LNCAP (cell line): ENCODE results near the gene TRMT61B.

Experiments
- TF ChIP-seq, protein P1 (sequence below): fragments of 450-650 bp; IDR thresholded peaks from 2 replicates; pipeline ENCODE4 v1.5.1; 2017; ENCODE audit warnings: mild to moderate bottlenecking

TRMT61B gene

DNA sequence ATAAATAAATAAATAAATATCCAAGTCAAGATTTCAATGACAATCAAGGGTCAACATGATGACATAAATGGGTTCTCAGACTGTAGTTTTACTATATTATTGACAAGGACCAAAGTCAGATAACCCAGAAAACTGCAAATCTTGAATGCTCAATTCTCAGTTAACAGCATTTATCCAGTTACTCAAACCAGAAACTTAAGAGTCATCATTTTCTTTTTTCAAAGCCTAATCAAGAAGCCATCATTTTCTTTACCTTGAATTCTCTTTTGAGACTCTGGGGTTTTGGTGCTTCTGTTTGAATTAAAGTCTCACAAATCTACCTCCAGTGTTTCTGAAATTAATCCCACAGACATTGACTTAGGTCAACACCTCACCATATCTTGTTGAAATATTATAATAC is 14.1 kb downstream of the TRMT61B start:
- TF ChIP-seq, protein P1, sequence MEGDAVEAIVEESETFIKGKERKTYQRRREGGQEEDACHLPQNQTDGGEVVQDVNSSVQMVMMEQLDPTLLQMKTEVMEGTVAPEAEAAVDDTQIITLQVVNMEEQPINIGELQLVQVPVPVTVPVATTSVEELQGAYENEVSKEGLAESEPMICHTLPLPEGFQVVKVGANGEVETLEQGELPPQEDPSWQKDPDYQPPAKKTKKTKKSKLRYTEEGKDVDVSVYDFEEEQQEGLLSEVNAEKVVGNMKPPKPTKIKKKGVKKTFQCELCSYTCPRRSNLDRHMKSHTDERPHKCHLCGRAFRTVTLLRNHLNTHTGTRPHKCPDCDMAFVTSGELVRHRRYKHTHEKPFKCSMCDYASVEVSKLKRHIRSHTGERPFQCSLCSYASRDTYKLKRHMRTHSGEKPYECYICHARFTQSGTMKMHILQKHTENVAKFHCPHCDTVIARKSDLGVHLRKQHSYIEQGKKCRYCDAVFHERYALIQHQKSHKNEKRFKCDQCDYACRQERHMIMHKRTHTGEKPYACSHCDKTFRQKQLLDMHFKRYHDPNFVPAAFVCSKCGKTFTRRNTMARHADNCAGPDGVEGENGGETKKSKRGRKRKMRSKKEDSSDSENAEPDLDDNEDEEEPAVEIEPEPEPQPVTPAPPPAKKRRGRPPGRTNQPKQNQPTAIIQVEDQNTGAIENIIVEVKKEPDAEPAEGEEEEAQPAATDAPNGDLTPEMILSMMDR, result no peak

DNA sequence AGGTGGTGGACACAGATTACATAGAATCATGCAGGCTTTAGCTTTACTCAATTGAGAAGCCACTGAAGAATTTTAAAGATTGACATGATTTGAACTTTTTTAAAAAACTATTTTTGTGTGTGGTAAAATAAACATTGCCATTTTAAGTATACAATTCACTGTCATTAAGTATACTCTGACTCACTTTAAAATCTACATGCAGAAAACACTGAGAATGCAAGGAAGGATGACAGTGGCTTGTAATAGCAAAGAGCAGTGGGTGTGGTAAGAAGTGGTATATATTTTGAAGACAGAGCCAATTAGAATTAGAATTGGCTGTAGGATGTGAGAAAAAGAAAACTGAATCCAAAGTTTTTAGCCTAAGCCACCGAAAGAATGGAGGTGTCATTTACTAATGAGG is 14.9 kb downstream of the TRMT61B start:
- TF ChIP-seq, protein P1, result no peak

DNA sequence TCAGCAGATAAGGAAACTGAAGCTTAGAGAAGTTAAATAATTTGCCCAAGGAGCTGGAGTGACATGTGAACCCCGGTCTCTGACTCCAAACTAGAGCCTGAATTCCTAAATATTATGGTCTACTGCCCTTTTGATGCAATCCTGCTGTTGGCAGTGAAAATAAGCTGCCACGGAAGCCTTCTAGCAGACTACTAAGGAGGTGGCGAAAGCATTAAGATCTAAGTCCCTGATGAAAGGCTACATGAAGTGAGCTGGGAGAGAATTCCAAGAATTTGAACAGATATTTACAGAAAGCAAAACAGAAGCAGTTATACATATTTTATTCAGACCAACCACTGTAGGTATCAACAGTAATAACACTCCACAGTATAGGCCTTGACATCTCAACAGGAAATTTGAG is 28.1 kb downstream of the TRMT61B start:
- TF ChIP-seq, protein P1, result no peak

DNA sequence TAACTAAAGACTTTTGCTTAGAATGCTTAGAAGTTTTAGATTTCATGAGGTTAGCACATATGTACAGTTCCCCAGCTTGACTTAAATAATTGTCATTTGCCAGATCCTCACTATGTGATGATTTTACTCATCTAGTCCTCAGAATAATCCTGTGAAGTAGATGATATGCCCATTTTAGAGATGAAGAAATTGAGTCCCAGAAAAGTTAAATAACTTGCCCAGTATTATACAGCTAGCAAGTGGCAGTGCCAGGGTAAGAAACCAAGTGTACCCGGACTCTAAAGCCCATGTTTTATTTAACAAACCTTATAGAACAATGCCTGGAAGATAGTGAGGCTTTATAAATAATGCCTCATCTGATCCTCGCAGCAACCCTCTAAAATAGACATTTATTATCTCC is 31.1 kb downstream of the TRMT61B start:
- TF ChIP-seq, protein P1, result no peak

DNA sequence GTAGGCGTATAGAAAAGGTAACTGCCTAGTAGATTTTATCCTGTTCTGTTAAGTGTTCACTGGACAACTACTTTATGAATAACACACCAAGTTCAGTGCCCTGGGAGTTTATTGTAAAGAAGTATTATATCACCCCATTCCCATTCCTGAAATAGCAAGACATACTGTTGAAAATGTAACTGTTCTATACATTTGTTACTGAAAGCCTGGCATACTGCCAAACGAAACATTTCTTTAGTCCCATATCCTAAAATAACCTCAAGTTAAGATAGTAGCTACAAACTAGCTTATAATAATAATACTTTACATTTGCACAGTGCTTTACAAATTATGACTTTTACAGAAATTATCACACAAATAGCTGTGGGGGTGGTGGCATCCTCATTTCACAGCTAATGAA is 34.3 kb downstream of the TRMT61B start:
- TF ChIP-seq, protein P1, result no peak

DNA sequence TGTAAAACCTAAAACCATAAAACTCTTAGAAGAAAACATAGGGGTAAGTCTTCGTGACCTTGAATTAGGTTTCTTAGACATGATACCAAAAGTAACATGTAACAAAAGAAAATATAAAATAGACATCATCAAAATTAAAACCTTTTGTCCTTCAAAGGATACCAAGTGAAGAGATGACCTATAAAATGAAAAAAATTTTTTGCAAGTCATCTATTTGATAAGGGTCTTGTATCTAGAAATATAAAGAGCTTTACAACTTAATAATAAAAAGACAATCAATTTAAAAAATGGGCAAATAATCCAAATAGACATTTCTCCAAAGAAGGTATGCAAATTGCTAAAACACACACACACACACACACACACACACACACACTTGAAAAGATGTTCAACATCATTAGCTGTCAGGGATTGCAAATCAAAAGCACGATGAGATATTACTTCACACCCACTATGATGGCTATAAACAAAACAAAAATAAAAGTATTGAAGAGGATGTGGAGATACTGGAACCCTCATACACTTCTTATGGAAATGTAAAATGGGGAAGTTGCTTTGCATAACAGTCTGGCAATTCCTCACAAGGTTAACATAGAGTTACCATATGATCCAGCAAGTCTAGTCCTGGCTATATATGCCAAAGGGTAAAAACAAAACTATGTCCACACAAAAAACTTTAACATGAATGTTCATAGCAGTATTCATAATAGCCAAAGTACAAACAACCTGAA is 36.2 kb downstream of the TRMT61B start:
- TF ChIP-seq, protein P1, result no peak

DNA sequence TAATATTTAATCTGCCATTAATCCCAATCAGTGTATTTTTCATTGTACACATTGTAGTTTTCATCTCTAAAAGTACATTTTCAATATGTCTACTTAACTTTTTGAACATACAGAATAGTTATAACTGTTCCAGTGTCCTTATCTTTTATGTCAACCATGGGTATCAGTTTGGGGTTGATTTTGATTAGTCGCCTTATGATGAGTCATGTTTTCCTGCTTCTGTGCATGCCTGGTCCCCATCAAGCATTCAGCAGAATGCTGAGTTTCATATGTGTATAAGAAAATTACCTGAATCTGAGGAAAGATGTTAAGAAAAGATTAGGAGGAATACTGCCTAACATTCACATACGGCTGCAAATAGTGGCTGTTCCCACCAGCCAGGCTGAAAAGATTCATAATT is 41.7 kb downstream of the TRMT61B start:
- TF ChIP-seq, protein P1, result no peak

DNA sequence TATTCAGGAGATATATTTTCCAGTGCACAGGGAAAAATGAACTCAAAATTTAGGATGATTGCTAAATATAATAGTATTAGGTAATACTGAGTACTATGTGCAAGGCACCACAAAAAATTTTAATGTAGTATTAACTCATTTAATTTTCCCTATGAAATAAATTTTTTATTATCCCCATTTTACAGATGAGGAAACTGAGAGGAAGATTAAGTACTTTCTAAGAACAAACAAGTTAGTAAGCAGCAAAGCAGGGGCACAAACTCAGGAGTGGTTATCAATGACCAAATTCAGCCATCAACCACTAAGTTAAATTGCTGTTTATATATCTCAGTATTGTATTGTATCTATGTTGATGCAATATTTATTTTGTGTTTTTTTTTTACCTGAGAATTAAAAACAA is 45.2 kb downstream of the TRMT61B start:
- TF ChIP-seq, protein P1, result no peak
